GM13976 (cell line): ENCODE measurements around the gene CBFA2T2.

Experiments used
- DNase-seq: peaks from one replicate; pipeline ENCODE4 v3.0.0; 2012; ENCODE audit warnings: low spot score
- CTCF ChIP-seq: IDR thresholded peaks from 2 replicates; pipeline ENCODE4 v1.5.1; 2012; ENCODE audit warnings: borderline replicate concordance, mild to moderate bottlenecking; ENCODE audit not compliant: insufficient read depth; ENCODE audit errors: extremely low read depth, missing control alignments, control extremely low read depth
- in situ Hi-C: fragments of 300-500 bp; cut with MboI; formaldehyde crosslinking; loops from one replicate; pipeline ENCODE4 v1.12.0; 2022; ENCODE audit warnings: low sequenced_read_pairs, mixed read lengths, inconsistent platforms; ENCODE audit not compliant: unreplicated experiment

The CBFA2T2 gene

GRCh38 chr20:33680686-33681085, 190.8 kb downstream of the CBFA2T2 start:
- in situ Hi-C loops, result no loop called here
- no peak for TF ChIP-seq CTCF
- DNase-seq, result no peak

GRCh38 chr20:33681288-33681687, 191.4 kb downstream of the CBFA2T2 start:
- no peak for DNase-seq
- in situ Hi-C loops, result no loop called here
- TF ChIP-seq CTCF, result no peak

- no peak for TF ChIP-seq CTCF
- DNase-seq, result no peak
- in situ Hi-C loops, result no loop called here
Measured at GRCh38 chr20:33681728-33682353, 191.9 kb downstream of the CBFA2T2 start.

- no peak for DNase-seq
- in situ Hi-C loops, result no loop called here
- TF ChIP-seq CTCF, result no peak
Measured at GRCh38 chr20:33684533-33685327, 194.8 kb downstream of the CBFA2T2 start.

DNA sequence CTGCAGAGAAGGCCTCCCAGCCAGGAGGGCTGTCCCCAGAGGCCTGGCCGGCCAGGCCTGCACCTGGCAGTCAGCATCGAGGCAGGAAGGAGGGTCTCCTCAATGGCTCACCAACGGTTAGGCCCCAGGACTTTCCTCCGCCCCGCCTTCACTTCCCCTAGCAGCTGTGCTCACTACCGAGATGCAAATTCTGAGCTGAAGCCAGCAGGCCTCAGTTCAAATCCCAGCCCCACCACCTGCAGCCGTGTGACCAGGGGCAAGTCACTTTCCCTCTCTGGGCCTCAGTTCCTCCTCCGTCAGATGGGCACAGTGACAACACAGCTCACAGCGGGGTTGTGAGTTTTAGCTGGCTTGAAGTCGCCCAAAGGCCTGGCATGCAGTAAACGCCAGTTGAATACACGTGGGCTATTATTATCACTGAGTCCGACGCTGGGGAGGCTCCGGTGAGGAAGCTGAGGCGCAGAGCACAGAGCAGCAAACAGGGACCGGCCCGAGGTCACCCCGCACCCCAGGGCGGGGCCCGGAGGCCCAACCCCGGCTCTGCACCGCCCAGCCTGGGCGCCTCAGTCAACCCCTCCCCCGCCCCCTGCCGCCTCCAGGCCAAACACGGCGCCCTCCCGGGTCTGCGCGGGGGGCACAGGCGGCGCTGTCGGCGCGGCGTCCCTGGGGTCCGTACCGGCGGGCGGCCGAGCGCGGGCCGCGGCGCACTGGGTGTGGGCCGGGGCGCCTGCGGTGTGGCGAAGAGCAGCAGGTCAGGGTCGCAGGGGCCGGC, 195.6 kb downstream of the CBFA2T2 start:
- TF ChIP-seq CTCF, result no peak
- in situ Hi-C loops, result no loop called here
- peak; percentile 83 for DNase-seq

DNA sequence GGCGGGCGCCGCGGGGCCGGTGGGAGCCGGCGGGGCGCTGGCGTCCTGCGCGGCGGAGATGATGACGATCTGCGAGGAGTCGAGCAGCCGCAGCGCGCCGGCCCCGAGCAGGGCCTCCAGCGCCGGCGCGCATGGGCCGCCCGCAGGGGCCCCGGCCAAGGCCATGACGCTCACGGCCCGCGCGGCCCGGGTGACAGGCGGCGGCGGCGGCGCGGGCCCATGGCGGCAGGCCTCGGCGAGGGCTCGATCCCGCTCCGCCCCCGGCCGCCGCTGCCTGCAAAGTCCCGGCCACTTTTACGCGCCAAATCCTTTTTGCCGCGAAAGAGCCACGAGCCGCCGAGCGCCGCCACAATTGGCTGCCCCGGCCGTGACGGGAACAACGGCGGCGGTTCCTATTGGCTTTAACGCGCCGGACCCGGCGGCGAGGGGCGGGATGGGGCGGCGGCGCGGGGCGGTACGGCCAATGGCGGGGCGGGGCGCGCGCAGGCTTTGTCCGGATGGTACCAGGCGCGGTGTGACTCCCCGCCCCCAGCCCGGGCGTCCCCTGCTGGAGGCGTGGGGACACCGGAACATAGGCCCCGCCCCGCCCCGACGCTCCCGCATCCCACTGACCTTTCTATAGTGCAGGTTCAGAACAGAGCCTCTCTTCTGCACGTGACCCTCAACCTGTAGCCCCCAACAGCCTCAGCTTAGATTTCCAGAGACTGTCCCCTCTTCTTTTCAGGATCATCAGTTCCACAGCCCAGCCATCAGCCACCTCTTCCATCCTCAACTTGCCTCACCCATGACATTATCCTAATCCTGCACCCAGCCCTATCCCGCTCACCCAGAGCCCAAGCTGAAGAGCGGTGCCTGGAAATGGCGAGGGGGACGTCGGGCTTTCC, 196.4 kb downstream of the CBFA2T2 start, which contains the start of gene E2F1:
Gene E2F1 (minus strand): TSS at position 286 of the 884 bp plus-strand sequence. CDS start 121 bp downstream, at position 165.
- DNase-seq, result peak; percentile 99
- TF ChIP-seq CTCF, result peak; percentile 24
- in situ Hi-C loops, result no loop called here
